ENCODE results near the gene ADM.

- TF ChIP-seq POLR2AphosphoS5 (IDR thresholded peaks at IDR 0.05; ENCODE audit: borderline replicate concordance, low read depth, low read length) (no peak), EZH2 (IDR thresholded peaks at IDR 0.05) (no peak), FOXP2 (optimal IDR thresholded peaks at IDR 0.05; ENCODE audit: control extremely low read depth, extremely low read length, insufficient read depth) (no peak)
These were observed 31.1 kb upstream of the ADM start for GRCh38 chr11:10273738-10274137.
